SK-N-MC (cell line): Measurements from ENCODE around the gene CARM1.
A peak's percentile ranks its signal among the peaks of the same experiment; 100 is the strongest.
"Not testable (repeated sequence)": the region's sequence is repeated elsewhere in the genome, so short reads cannot be mapped to it uniquely, and the experiment has no call there.

Experiments used
- DNase-seq: peaks from one replicate; pipeline ENCODE4 v3.0.0-alpha.2; 2011; ENCODE audit warnings: low read depth, low spot score
- H3K27ac ChIP-seq: fragments of 200-600 bp; sonication (generic); 2 replicates; pipeline ENCODE4 v1.5.1; 2016; ENCODE audit warnings: mixed run types
- H3K36me3 ChIP-seq: fragments of 200-600 bp; sonication (generic); 2 replicates; pipeline ENCODE4 v1.6.1; 2017; ENCODE audit warnings: antibody characterized with exemption, low read length, mixed read lengths; ENCODE audit not compliant: insufficient read depth
- H3K4me3 ChIP-seq: fragments of 200-600 bp; sonication (generic); 2 replicates; pipeline ENCODE4 v1.5.1; 2016
- H3K9ac ChIP-seq: fragments of 200-600 bp; sonication (generic); 2 replicates; pipeline ENCODE4 v1.8.0; 2017; ENCODE audit warnings: mixed run types, mixed read lengths; ENCODE audit not compliant: insufficient read length
- H3K9me3 ChIP-seq: fragments of 200-600 bp; sonication (generic); 2 replicates; pipeline ENCODE4 v1.6.1; 2017; ENCODE audit warnings: low read depth, mild to moderate bottlenecking, antibody characterized with exemption, low read length, moderate library complexity, mixed read lengths
- EZH2 ChIP-seq: fragments of 200-600 bp; sonication (generic); IDR thresholded peaks from one replicate; pipeline ENCODE4 v1.6.1; 2017; ENCODE audit warnings: antibody characterized with exemption
- FOXP2 ChIP-seq: optimal IDR thresholded peaks from 2 replicates; pipeline ENCODE3; 2011; ENCODE audit warnings: mild to moderate bottlenecking, moderate library complexity; ENCODE audit not compliant: insufficient read depth; ENCODE audit errors: extremely low read length, control extremely low read depth
- POLR2AphosphoS5 ChIP-seq: IDR thresholded peaks from 2 replicates; pipeline ENCODE4 v1.6.1; 2012; ENCODE audit warnings: mild to moderate bottlenecking, low read depth, low read length, borderline replicate concordance

CARM1 gene

GRCh38 chr19:10854350-10855089, 16.8 kb upstream of the CARM1 start:
- Histone ChIP-seq H3K36me3 (no peaks in the 10 kb centered on the region), H3K9ac (no peak overlapping the region), H3K27ac (no peak overlapping the region), H3K4me3 (no peak overlapping the region), H3K9me3 (no peaks in the 10 kb centered on the region)
- TF ChIP-seq FOXP2 (no peak), POLR2AphosphoS5 (no peak), EZH2 (no peak)
- DNase-seq, result no peak

GRCh38 chr19:10855879-10856522, 15.4 kb upstream of the CARM1 start:
- Histone ChIP-seq H3K4me3 (no peak overlapping the region), H3K9me3 (no peaks in the 10 kb centered on the region), H3K27ac (no peak overlapping the region), H3K9ac (no peak overlapping the region), H3K36me3 (no peaks in the 10 kb centered on the region)
- TF ChIP-seq FOXP2, result no peak
- no peak for TF ChIP-seq POLR2AphosphoS5
- TF ChIP-seq EZH2, result no peak
- no peak for DNase-seq

GRCh38 chr19:10856899-10857298, 14.5 kb upstream of the CARM1 start:
- not testable (repeated sequence) for H3K9ac ChIP-seq, H3K27ac ChIP-seq, H3K36me3 ChIP-seq, H3K4me3 ChIP-seq, H3K9me3 ChIP-seq, DNase-seq

GRCh38 chr19:10858204-10858828, 13.0 kb upstream of the CARM1 start:
- Histone ChIP-seq H3K4me3 (no peak overlapping the region), H3K36me3 (no peaks in the 10 kb centered on the region), H3K9ac (no peak overlapping the region), H3K9me3 (no peaks in the 10 kb centered on the region), H3K27ac (no peak overlapping the region)
- DNase-seq, result no peak
- TF ChIP-seq POLR2AphosphoS5 (no peak), FOXP2 (no peak), EZH2 (no peak)

- H3K9ac ChIP-seq, result no peak overlapping the region
- H3K9me3 ChIP-seq, result no peaks in the 10 kb centered on the region
- no peak for DNase-seq
- TF ChIP-seq EZH2 (no peak), FOXP2 (no peak)
- H3K36me3 ChIP-seq, result no peaks in the 10 kb centered on the region
- H3K27ac ChIP-seq, result no peak overlapping the region
- no peak overlapping the region for H3K4me3 ChIP-seq
Measured at GRCh38 chr19:10861103-10861651, 10.2 kb upstream of the CARM1 start.

- Histone ChIP-seq H3K9ac (no peak overlapping the region), H3K4me3 (no peak overlapping the region)
- no peak for TF ChIP-seq FOXP2
- no peak for TF ChIP-seq POLR2AphosphoS5
- no peak for TF ChIP-seq EZH2
Measured at GRCh38 chr19:10862561-10863106, 8.7 kb upstream of the CARM1 start.

GRCh38 chr19:10863107-10863717, 8.1 kb upstream of the CARM1 start:
- H3K9ac ChIP-seq, result no peak overlapping the region
- no peak overlapping the region for H3K27ac ChIP-seq
- H3K4me3 ChIP-seq, result no peak overlapping the region
- no peaks in the 10 kb centered on the region for H3K9me3 ChIP-seq
- no peaks in the 10 kb centered on the region for H3K36me3 ChIP-seq
- TF ChIP-seq POLR2AphosphoS5, result no peak
- no peak for TF ChIP-seq FOXP2
- TF ChIP-seq EZH2, result no peak
- DNase-seq, result no peak

More at GRCh38 chr19:10862561-10863106, 8.7 kb upstream of the CARM1 start:
- Histone ChIP-seq H3K27ac (no peak overlapping the region), H3K36me3 (no peaks in the 10 kb centered on the region), H3K9me3 (no peaks in the 10 kb centered on the region)
- no peak for DNase-seq

GRCh38 chr19:10864538-10864899, 6.8 kb upstream of the CARM1 start:
- TF ChIP-seq FOXP2, result no peak
- no peak for TF ChIP-seq POLR2AphosphoS5
- no peak for TF ChIP-seq EZH2
- Histone ChIP-seq H3K9me3 (no peaks in the 10 kb centered on the region), H3K27ac (0 out of 2 replicates have a peak overlapping the region, but pooled peaks have one; percentile 19), H3K9ac (peak overlapping the region; percentile 20), H3K4me3 (peak overlapping the region; percentile 52; the same call in 1 of the 2 replicates), H3K36me3 (no peaks in the 10 kb centered on the region)
- peak; percentile 35 for DNase-seq
